Cardiac septum (tissue), 1 donor: ENCODE results near the gene AFMID. TPM values are rescaled to one million over a fixed set of nuclear protein-coding genes. Genes with fewer than 3 reads are reported as not detected.

ENCODE experiments used
- DNase-seq: peaks from one replicate; pipeline ENCODE4 v3.0.0-alpha.2; 2020; ENCODE audit warnings: low spot score
- intact Hi-C: fragments of 100-400 bp; cut with DNase I; formaldehyde crosslinking; loops from one replicate; pipeline ENCODE4 v1.14.0; 2022
- total RNA-seq: library from RNA; stranded (reverse); fragmentation: NEBNext Ultra II Directional; extraction: Animal tissue kit (Norgen Biotek cat#: 25700); gene quantifications from one replicate; pipeline ENCODE4 v1.2.1, GENCODE V29; 2021
- donor health status: DM: no; HTN: no; CAD: no.

AFMID gene
- total RNA-seq, 1 donor from 2014 or later = 22.3 TPM

- DNase-seq = peak; percentile 95
- intact Hi-C loops = no loop called here
These were observed 12.8 kb upstream of the AFMID start for GRCh38 chr17:78174346-78174869.

- DNase-seq = no peak
- intact Hi-C loops = loop anchor here (5.0 kb wide), 1 partner anchor 33 kb away; no protein-coding TSS in a partner anchor
These were observed 12.1 kb upstream of the AFMID start for GRCh38 chr17:78174870-78175642.

- DNase-seq = no peak
- intact Hi-C loops = loop anchor here (5.0 kb wide), 1 partner anchor 33 kb away; no protein-coding TSS in a partner anchor
These were observed 11.6 kb upstream of the AFMID start for GRCh38 chr17:78175643-78175981.

- intact Hi-C loops = loop anchor here (2.0 to 5.0 kb wide), 2 partner anchors 34 to 64 kb away; no protein-coding TSS in a partner anchor
- peak; percentile 92 for DNase-seq
These were observed 10.6 kb upstream of the AFMID start for GRCh38 chr17:78176548-78177025.

- intact Hi-C loops = loop anchor here (5.0 kb wide), 1 partner anchor 37 kb away; no protein-coding TSS in a partner anchor
- no peak for DNase-seq
These were observed 7.8 kb upstream of the AFMID start for GRCh38 chr17:78179372-78179771.

- intact Hi-C loops = no loop called here
These were observed 7.1 kb upstream of the AFMID start for GRCh38 chr17:78180083-78180482.

GRCh38 chr17:78180508-78180907 is 6.7 kb upstream of the AFMID start:
- DNase-seq = no peak
- intact Hi-C loops = no loop called here

More at GRCh38 chr17:78180083-78180482, 7.1 kb upstream of the AFMID start:
- no peak for DNase-seq

GRCh38 chr17:78182504-78182903 is 4.7 kb upstream of the AFMID start:
- intact Hi-C loops = no loop called here
- no peak for DNase-seq

- no peak for DNase-seq
- intact Hi-C loops = no loop called here
These were observed 3.2 kb upstream of the AFMID start for GRCh38 chr17:78183916-78184315.

GRCh38 chr17:78184351-78184750 is 2.8 kb upstream of the AFMID start:
- DNase-seq = no peak
- intact Hi-C loops = no loop called here

GRCh38 chr17:78184868-78185267 is 2.3 kb upstream of the AFMID start:
- no peak for DNase-seq
- intact Hi-C loops = no loop called here

- intact Hi-C loops = no loop called here
- DNase-seq = no peak
These were observed 1.0 kb upstream of the AFMID start for GRCh38 chr17:78185981-78186691.

GRCh38 chr17:78196716-78197115 is 9.6 kb downstream of the AFMID start:
- intact Hi-C loops = no loop called here
- DNase-seq = no peak

GRCh38 chr17:78197147-78197832 is 10.1 kb downstream of the AFMID start:
- DNase-seq = no peak
- intact Hi-C loops = no loop called here

- no peak for DNase-seq
- intact Hi-C loops = no loop called here
These were observed 13.3 kb downstream of the AFMID start for GRCh38 chr17:78200451-78200850.

- DNase-seq = no peak
- intact Hi-C loops = no loop called here
These were observed 15.5 kb downstream of the AFMID start for GRCh38 chr17:78202666-78203065.

- no peak for DNase-seq
- intact Hi-C loops = no loop called here
These were observed 17.4 kb downstream of the AFMID start for GRCh38 chr17:78204387-78205123.

GRCh38 chr17:78205124-78205775 is 18.1 kb downstream of the AFMID start:
- DNase-seq = no peak
- intact Hi-C loops = no loop called here

- intact Hi-C loops = no loop called here
- DNase-seq = no peak
These were observed 19.1 kb downstream of the AFMID start for GRCh38 chr17:78206298-78206697.
